Stimulated activated CD8-positive, alpha-beta memory T cell treated with anti-CD3 and anti-CD28 coated beads, Interleukin-4, amount 100 ng/mL, for 48 hours (primary cell): ENCODE data around the gene RAX2.
"Not testable (repeated sequence)": the region's sequence is repeated elsewhere in the genome, so short reads cannot be mapped to it uniquely, and the experiment has no call there.

Experiments
- DNase-seq: peaks from one replicate; pipeline ENCODE4 v3.0.0-alpha.2; 2020

The RAX2 gene

DNA sequence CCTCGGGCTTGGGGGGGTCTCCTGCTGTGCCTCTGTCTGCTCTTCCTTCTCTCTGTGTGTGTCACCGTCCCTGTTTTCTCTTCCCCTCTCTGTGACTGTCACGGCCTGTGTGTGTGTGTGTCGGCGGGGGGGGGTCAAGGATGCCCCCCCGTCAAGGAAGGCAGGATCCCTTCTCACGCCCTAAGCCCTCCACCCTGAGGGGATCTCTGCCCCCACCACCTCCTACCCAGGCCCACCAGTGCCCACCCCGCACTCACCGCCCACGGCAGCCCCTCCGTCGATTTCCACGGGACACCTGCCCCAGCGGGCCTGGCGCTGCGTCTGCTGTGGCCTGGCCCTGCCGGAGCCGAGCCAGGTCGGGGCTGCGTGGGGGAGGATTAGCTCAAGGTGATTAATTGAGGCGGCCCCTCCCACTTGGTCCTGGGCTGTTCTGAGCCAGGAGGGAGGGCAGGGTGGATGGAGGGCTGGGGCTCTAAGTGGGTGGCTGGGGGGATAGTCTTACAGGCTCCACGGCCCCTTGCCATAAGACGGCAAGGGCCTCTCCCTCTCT, at the start of gene RAX2:
Gene RAX2 (minus strand): TSS at position 323 of the 550 bp plus-strand sequence. CDS start 486 bp downstream, outside the sequence.
- DNase-seq = no peak

- no peak for DNase-seq
Observed at GRCh38 chr19:3821156-3821555, 49.1 kb upstream of the RAX2 start.

- no peak for DNase-seq
Observed at GRCh38 chr19:3819989-3820388, 48.0 kb upstream of the RAX2 start.

DNA sequence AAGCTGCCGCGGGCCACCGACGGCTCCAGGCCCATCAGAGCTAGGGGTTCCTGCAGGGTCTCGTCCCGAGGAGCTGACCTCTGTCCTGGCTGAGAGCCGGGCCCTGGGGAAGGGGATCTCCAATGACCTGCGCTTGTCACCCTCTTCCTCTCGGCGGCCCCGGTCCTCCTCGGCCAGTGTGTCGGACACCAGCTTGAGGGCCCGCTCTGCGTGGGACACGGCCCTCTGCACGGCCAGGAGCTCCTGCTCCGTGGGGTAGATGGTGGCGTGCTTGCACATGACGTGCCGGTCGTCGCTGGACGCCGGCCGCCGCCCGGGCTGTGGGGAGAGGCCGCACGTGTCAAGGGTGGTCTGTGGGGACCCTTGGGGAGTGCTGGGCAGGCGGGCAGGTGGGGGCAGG, 46.9 kb upstream of the RAX2 start:
- DNase-seq = no peak

GRCh38 chr19:3818466-3818865, 46.4 kb upstream of the RAX2 start:
- DNase-seq = peak; percentile 57

- DNase-seq = no peak
Observed at GRCh38 chr19:3817761-3818160, 45.7 kb upstream of the RAX2 start.

DNA sequence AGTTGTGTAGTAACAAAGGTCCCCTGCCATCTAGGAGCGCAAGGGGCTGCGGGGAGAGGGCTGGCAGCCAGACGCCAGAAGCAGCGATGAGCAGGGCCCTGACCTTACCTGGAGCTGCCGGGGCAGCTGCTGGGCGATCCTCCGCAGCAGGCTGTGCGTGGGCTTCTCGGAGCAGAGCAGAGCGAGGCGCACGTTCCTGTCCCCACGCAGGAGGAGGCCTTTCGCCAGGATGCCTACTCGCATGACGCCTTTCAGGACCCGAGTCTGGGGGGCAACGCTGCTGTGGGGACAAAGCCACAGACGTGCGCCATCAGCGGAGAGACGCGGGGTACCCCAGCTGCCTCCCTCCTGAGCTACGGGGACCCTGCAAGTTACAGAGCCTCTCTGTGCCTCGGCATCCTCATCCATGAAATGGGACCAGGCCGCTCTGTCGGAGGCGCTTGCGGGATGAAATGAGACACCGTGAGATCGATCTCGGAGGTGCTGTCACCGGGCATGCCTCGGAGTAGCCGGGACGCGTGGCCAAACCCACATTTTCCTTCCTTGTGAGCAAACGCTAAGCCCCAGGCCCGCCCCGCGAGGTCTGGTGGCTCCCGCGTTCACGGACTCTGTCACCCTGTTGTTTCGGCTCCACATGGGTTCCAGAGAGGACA, 44.7 kb upstream of the RAX2 start:
- no peak for DNase-seq

- DNase-seq = not testable (repeated sequence)
Observed at GRCh38 chr19:3816148-3816547, 44.1 kb upstream of the RAX2 start.

DNA sequence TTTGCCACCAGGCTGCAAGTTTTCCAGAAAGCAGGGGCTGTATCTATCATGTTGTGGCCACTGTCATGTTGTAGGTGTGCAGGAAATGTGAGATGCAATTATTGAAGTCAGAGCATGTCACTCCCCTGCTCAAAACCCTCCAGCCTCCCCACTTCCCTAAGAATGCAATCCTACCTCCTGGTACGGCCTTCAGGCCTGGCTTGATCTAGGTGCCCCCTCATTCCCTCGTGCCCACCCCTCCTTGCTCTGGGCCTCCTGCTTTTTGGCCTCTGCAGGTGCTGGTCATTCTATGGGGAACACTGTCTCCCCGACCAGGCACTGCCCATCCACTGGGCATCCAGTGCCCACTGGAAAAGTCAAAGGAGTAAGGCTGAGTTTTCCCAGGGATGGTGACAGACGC, 42.6 kb upstream of the RAX2 start:
- no peak for DNase-seq

GRCh38 chr19:3813473-3814392, 41.7 kb upstream of the RAX2 start:
- DNase-seq = no peak

- DNase-seq = no peak
Observed at GRCh38 chr19:3810708-3811355, 38.8 kb upstream of the RAX2 start.

- no peak for DNase-seq
Observed at GRCh38 chr19:3809881-3810707, 38.1 kb upstream of the RAX2 start.

DNA sequence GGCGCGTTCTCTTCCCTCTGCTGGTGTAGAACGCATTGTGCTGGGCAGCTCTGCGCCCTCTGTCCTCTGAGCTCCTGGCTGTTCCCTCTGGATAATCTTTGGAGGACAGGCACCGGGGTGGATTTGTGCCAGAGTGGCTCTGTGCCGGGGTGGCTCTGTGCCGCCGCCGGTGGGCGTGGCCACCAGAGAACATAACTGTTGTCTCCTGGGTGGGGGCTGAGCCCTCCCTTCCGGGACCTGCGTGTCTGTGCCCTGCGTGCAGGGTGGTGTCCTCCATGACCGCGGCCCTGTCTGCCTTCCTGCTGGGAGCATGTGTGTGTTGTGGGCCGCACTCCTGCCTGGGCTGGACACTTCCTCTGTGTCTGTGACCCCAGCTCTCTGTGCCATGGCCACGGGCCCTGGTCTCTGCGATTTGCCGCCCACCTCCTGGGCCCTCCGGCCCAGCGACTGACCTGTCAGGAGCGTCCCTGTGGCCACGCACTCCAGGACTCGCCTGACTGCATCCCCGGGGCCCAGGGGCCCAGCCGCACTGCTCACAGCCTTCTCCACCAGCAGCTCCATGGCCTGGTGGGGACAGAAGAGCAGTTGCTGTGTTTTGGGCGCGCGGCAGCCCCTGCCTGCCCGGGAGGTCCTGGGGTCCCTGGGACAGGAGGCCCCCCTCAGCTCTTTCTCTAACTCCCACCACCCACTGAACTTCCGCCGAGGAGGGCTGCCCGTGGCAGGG, 36.6 kb upstream of the RAX2 start:
- DNase-seq = no peak

- DNase-seq = no peak
Observed at GRCh38 chr19:3807574-3808354, 35.7 kb upstream of the RAX2 start.

DNA sequence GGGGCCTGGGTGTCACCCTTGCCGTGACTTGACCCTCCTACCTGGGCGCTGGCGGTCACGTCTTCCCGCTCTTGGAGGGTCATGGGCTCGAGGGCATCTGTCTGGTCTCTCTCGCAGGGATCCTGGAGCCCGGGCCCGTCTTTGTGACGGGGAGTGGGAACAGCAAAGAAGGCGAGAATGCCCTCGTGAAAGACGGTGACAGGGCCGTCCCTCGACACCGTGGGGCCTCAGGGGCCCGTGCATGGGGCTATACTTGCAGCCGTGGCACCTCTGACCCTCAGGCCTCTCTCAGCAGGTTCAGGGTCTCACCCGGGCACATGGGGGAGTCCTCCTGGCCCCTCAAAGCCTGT, 35.1 kb upstream of the RAX2 start:
- DNase-seq = no peak

GRCh38 chr19:3805859-3806258, 33.8 kb upstream of the RAX2 start:
- DNase-seq = no peak

DNA sequence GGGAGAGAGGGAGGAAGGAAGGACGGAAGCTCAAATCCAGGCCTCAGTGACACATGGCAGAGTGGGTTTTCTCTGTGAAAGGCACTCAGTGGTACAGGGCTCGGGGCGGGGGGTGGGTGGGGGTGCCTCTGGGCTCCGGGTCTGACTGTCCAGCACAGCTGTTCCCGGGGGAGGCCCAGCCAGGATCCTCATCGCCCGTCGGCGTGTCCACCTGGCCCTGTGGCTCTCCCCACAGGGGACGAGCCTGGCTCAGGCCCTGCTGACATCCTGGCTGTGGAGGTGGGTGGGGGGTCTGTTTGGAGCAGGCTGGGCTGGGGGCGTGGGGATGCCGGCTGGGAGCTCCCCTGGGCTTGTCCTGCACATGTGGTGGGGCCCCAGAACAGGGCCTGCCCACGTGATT, 32.4 kb upstream of the RAX2 start:
- no peak for DNase-seq

GRCh38 chr19:3803986-3804385, 32.0 kb upstream of the RAX2 start:
- no peak for DNase-seq

DNA sequence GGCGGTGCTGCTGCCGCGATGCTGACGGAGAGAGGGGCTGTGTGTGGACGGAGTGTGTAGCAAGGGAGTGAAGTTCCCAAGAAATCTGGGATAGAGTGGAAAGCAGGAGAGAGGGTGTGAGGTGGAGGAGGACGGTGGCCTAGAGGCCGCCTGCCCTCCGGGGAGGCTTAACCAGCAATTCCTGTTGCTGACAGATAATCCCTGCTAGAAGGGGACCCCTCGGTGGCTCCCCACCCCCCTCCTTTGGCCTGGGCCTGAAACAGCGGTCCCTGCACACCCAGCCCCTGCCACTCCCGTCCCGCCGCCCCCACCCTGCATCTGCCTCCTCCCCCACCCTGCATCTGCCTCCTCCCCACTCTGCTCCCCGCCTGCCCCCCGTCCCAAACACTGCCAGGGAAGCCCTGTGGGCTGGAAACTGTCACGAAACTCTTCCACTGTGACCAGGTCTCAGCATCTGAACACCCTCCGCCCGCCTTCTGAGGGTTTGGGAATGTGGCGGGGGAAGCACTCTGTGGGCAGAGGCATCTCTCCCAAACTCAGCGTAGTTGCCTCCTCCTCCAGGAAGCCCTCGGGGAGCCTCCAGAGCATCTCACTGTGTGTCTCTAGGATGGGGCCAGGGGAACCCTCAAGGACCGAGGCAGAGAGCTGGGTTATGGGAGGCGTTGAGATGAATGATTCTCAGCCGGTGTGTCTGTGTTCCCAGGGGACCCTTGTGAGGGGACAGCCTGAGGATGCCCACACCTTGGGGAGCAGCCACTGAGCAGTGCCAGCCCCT, 31.3 kb upstream of the RAX2 start:
- no peak for DNase-seq

DNA sequence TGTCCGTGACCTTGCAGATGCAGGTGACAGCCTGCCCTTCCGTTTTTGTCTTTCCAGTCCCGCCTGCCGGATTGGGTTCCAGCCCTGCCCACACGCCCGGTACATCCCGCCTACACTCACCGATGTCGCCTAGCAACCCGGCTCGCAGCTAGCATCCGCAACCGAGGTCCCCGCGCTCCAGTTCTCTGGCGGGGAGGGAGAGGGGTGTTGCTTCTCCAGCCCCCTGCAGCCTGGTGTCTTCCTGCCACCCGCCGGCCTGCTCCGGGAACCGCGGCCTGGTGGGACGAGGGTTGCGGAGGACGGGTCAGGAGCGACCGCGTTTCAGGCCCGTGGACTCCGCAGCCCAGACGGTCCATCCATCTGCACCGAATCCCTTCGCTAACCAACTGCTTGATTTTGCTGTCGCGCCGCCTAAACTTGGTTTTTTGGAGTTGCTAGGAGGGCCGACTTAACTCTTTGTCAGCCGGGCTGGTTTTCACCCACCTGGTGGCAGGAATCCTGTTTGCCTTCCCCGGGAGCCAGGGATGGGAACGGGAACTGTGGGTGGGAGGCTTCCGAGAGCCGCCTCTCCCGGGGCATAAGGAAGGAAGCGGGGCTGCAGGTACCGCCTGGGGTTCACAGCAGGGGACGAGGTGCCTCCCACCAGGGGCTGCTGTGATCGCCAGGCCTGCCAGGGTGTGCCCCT, 29.5 kb upstream of the RAX2 start:
- DNase-seq = peak; percentile 71
